Neural progenitor cell (in vitro differentiated cells): ENCODE results near the gene HS3ST4.

ENCODE experiments used
- EZH2phosphoT487 ChIP-seq: fragments of 200-600 bp; sonication (generic); IDR thresholded peaks from 2 replicates; pipeline ENCODE4 v1.6.1; 2017; ENCODE audit warnings: antibody characterized with exemption
- TF ChIP-seq, protein P1 (sequence below): fragments of 200-600 bp; sonication (generic); IDR thresholded peaks from 2 replicates; pipeline ENCODE4 v1.5.1; 2017; ENCODE audit warnings: antibody characterized with exemption, mild to moderate bottlenecking

DNA sequence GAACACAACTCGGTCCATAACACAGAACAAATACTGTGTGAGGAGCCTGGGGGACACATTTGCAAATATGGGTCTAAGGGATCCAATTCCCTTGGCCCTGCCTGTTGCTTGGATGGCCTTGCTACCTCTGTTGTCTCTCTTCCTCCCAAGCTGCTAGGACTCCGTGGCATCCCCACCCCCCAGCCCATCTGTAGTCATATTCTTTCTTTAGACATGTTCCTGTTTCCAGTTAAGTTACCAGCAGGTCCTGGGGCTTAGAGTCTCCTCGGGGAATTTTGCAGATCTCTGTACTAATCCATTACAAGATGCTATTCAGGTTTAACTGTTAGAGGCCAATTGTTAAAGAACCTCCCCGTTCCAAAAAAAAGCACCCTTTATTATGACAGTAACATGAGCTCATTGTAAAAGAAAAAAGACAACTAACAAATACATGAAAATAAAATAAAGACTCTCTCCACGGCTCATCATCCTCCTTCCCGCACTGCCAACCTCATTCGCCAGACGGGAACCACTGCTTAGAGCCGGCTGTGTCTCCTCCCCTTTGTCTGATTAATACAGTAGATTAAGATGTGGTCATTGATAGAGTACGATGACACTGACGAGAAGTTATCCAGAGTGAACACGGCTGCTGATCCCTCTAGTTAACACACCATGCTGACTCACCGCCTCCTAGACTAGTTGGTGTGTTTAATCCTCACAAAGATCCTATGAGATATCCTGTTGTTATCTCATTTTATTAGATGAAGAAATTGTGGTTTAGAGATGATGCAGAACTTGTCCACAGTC lies 22.2 kb downstream of the HS3ST4 start:
- TF ChIP-seq, protein P1, sequence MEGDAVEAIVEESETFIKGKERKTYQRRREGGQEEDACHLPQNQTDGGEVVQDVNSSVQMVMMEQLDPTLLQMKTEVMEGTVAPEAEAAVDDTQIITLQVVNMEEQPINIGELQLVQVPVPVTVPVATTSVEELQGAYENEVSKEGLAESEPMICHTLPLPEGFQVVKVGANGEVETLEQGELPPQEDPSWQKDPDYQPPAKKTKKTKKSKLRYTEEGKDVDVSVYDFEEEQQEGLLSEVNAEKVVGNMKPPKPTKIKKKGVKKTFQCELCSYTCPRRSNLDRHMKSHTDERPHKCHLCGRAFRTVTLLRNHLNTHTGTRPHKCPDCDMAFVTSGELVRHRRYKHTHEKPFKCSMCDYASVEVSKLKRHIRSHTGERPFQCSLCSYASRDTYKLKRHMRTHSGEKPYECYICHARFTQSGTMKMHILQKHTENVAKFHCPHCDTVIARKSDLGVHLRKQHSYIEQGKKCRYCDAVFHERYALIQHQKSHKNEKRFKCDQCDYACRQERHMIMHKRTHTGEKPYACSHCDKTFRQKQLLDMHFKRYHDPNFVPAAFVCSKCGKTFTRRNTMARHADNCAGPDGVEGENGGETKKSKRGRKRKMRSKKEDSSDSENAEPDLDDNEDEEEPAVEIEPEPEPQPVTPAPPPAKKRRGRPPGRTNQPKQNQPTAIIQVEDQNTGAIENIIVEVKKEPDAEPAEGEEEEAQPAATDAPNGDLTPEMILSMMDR, result no peak
- no peak for TF ChIP-seq EZH2phosphoT487
